SK-N-SH treated with all-trans-retinoic acid at 6 μM for 48 hours (cell line): Measurements from ENCODE around the gene PNLDC1.
"Not testable (repeated sequence)": the region's sequence is repeated elsewhere in the genome, so short reads cannot be mapped to it uniquely, and the experiment has no call there.

Experiments used
- ATAC-seq: fragments of 200-7000 bp; cut with Tn5 transposase; 3 replicates; pipeline ENCODE4 v1.9.1; 2020; ENCODE audit warnings: mild to moderate bottlenecking, moderate library complexity
- ARNTL ChIP-seq: fragments of 450-650 bp; formaldehyde crosslinking; IDR thresholded peaks from 2 replicates; pipeline ENCODE4 v1.5.0; 2020; ENCODE audit warnings: low read depth, mild to moderate bottlenecking, moderate library complexity, borderline replicate concordance
- BACH2 ChIP-seq: fragments of 250-450 bp; sonication (Bioruptor Pico); IDR thresholded peaks from 2 replicates; pipeline ENCODE4 v1.9.0; 2021; ENCODE audit warnings: mild to moderate bottlenecking, borderline replicate concordance
- CSDC2 ChIP-seq: fragments of 250-450 bp; sonication (Bioruptor Pico); IDR thresholded peaks from 2 replicates; pipeline ENCODE4 v1.5.0; 2020; ENCODE audit warnings: mild to moderate bottlenecking, moderate library complexity
- ISL1 ChIP-seq: fragments of 250-450 bp; sonication (Bioruptor Pico); IDR thresholded peaks from 2 replicates; pipeline ENCODE4 v2.1.2; 2022; ENCODE audit warnings: mild to moderate bottlenecking, moderate library complexity
- OSR1 ChIP-seq: fragments of 250-450 bp; sonication (Bioruptor Pico); IDR thresholded peaks from 2 replicates; pipeline ENCODE4 v1.8.0; 2022; ENCODE audit warnings: moderate library complexity, mild to moderate bottlenecking, inconsistent platforms
- PATZ1 ChIP-seq: fragments of 250-450 bp; sonication (Bioruptor Pico); IDR thresholded peaks from 2 replicates; pipeline ENCODE4 v1.8.0; 2020; ENCODE audit warnings: mild to moderate bottlenecking, moderate library complexity, borderline replicate concordance
- PPARA ChIP-seq: fragments of 250-450 bp; sonication (Bioruptor Pico); IDR thresholded peaks from 2 replicates; pipeline ENCODE4 v1.5.0; 2020; ENCODE audit warnings: mild to moderate bottlenecking, borderline replicate concordance
- RARB ChIP-seq: fragments of 250-450 bp; sonication (Bioruptor Pico); IDR thresholded peaks from 2 replicates; pipeline ENCODE4 v1.8.0; 2021; ENCODE audit warnings: mild to moderate bottlenecking, moderate library complexity
- SNAI2 ChIP-seq: fragments of 250-450 bp; sonication (Bioruptor Pico); IDR thresholded peaks from 2 replicates; pipeline ENCODE4 v1.5.0; 2020; ENCODE audit warnings: mild to moderate bottlenecking, moderate library complexity
- TCF4 ChIP-seq: fragments of 250-450 bp; sonication (Bioruptor Pico); IDR thresholded peaks from 2 replicates; pipeline ENCODE4 v1.8.0; 2021; ENCODE audit warnings: mild to moderate bottlenecking, moderate library complexity, borderline replicate concordance
- TOX ChIP-seq: fragments of 250-450 bp; sonication (Bioruptor Pico); IDR thresholded peaks from 2 replicates; pipeline ENCODE4 v1.8.0; 2021; ENCODE audit warnings: mild to moderate bottlenecking, moderate library complexity, borderline replicate concordance
- TSHZ2 ChIP-seq: fragments of 250-450 bp; sonication (Bioruptor Pico); IDR thresholded peaks from 2 replicates; pipeline ENCODE4 v1.5.0; 2020; ENCODE audit warnings: mild to moderate bottlenecking, moderate library complexity
- ZC3H10 ChIP-seq: fragments of 250-450 bp; sonication (Bioruptor Pico); IDR thresholded peaks from 2 replicates; pipeline ENCODE4 v1.5.1; 2021; ENCODE audit warnings: mild to moderate bottlenecking, moderate library complexity
- ZFP3 ChIP-seq: fragments of 250-450 bp; sonication (Bioruptor Pico); IDR thresholded peaks from 2 replicates; pipeline ENCODE4 v1.5.0; 2020; ENCODE audit warnings: mild to moderate bottlenecking, moderate library complexity
- ZFP30 ChIP-seq: fragments of 450-650 bp; formaldehyde crosslinking; IDR thresholded peaks from 2 replicates; pipeline ENCODE4 v1.5.0; 2022; ENCODE audit warnings: mild to moderate bottlenecking, moderate library complexity
- ZNF565 ChIP-seq: fragments of 450-650 bp; formaldehyde crosslinking; conservative IDR thresholded peaks from 2 replicates; pipeline ENCODE4 v1.5.0; 2020; ENCODE audit warnings: low read depth, mild to moderate bottlenecking, moderate library complexity
- ZNF70 ChIP-seq: fragments of 450-650 bp; formaldehyde crosslinking; IDR thresholded peaks from 2 replicates; pipeline ENCODE4 v1.5.0; 2020; ENCODE audit warnings: mild to moderate bottlenecking, moderate library complexity
- ZNF8 ChIP-seq: fragments of 450-650 bp; formaldehyde crosslinking; IDR thresholded peaks from 2 replicates; pipeline ENCODE4 v1.5.0; 2020; ENCODE audit warnings: mild to moderate bottlenecking, moderate library complexity
- TF ChIP-seq, protein P1 (sequence below): fragments of 250-450 bp; sonication (Bioruptor Pico); IDR thresholded peaks from 2 replicates; pipeline ENCODE4 v1.8.0; 2021; ENCODE audit warnings: low read depth, mild to moderate bottlenecking, moderate library complexity, borderline replicate concordance
- TF ChIP-seq, protein P2 (sequence below): fragments of 250-450 bp; sonication (Bioruptor Pico); IDR thresholded peaks from 2 replicates; pipeline ENCODE4 v1.5.1; 2021; ENCODE audit warnings: mild to moderate bottlenecking, moderate library complexity
- TF ChIP-seq, protein P3 (sequence below): fragments of 250-450 bp; sonication (Bioruptor Pico); IDR thresholded peaks from 2 replicates; pipeline ENCODE4 v1.5.1; 2020; ENCODE audit warnings: low read depth, mild to moderate bottlenecking, moderate library complexity

The PNLDC1 gene

DNA sequence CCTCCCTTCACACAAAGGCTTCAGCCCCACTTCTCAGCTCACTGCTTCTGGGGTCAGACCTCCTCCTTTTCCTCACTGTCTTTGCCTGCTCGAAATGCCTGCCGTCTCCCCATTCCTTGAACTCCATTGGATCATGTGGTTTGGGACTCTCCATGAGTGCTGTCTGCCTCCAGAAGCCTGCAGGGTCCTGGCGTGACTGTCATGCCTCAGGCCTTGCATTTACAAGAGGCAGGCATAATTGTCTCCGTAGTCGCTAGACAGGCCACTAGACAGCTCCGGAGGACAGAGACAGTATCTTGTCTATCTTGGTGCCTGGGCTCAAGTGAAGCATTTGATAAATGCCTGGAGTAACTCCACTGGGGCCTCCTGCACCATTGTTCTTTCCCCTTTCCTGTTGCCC lies 15.3 kb downstream of the PNLDC1 start (continued):
- TF ChIP-seq TSHZ2 (CRISPR knock-in tag) (no peak), CSDC2 (CRISPR knock-in tag) (no peak), ZFP30 (CRISPR knock-in tag) (no peak), SNAI2 (CRISPR knock-in tag) (no peak), ZNF70 (CRISPR knock-in tag) (no peak), BACH2 (no peak), ISL1 (no peak)

DNA sequence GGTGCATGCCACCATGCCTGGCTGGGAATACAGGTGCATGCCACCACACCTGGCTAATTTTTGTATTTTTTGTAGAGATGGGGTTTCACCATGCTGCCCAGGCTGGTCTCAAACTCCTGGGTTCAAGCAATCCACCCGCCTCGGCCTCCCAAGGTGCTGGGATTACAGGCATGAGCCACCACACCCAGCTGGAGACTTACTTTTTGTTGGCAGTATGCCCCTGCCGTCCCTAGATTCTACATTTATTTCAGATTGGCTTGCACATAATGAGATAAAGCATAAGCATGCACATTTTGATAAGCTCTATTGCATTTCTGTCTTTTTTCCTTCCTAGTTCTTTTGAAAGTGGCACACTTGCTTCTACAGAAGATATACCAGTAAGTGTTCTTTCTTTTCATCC lies 16.7 kb downstream of the PNLDC1 start:
- ATAC-seq, result not testable (repeated sequence)

- no peak for ATAC-seq
- TF ChIP-seq ZNF70 (CRISPR knock-in tag) (no peak), ZNF565 (CRISPR knock-in tag) (no peak), CSDC2 (CRISPR knock-in tag) (no peak), RARB (CRISPR knock-in tag) (no peak), PPARA (no peak), ZFP30 (CRISPR knock-in tag) (no peak), ZC3H10 (CRISPR knock-in tag) (no peak), TCF4 (CRISPR knock-in tag) (no peak), ZNF8 (CRISPR knock-in tag) (no peak), OSR1 (CRISPR knock-in tag) (no peak)
- TF ChIP-seq, protein P1, sequence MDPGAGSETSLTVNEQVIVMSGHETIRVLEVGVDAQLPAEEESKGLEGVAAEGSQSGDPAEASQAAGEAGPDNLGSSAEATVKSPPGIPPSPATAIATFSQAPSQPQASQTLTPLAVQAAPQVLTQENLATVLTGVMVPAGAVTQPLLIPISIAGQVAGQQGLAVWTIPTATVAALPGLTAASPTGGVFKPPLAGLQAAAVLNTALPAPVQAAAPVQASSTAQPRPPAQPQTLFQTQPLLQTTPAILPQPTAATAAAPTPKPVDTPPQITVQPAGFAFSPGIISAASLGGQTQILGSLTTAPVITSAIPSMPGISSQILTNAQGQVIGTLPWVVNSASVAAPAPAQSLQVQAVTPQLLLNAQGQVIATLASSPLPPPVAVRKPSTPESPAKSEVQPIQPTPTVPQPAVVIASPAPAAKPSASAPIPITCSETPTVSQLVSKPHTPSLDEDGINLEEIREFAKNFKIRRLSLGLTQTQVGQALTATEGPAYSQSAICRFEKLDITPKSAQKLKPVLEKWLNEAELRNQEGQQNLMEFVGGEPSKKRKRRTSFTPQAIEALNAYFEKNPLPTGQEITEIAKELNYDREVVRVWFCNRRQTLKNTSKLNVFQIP (CRISPR knock-in tag), result no peak
Measured at GRCh38 chr6:159817951-159818739, 18.1 kb downstream of the PNLDC1 start.

- ATAC-seq, result no peak
- TF ChIP-seq, protein P2, sequence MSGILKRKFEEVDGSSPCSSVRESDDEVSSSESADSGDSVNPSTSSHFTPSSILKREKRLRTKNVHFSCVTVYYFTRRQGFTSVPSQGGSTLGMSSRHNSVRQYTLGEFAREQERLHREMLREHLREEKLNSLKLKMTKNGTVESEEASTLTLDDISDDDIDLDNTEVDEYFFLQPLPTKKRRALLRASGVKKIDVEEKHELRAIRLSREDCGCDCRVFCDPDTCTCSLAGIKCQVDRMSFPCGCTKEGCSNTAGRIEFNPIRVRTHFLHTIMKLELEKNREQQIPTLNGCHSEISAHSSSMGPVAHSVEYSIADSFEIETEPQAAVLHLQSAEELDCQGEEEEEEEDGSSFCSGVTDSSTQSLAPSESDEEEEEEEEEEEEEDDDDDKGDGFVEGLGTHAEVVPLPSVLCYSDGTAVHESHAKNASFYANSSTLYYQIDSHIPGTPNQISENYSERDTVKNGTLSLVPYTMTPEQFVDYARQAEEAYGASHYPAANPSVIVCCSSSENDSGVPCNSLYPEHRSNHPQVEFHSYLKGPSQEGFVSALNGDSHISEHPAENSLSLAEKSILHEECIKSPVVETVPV (CRISPR knock-in tag), result no peak
- TF ChIP-seq PATZ1 (CRISPR knock-in tag) (no peak), BACH2 (no peak), ARNTL (CRISPR knock-in tag) (no peak), TOX (CRISPR knock-in tag) (no peak), SNAI2 (CRISPR knock-in tag) (no peak), TSHZ2 (CRISPR knock-in tag) (no peak), OSR1 (CRISPR knock-in tag) (no peak), TCF4 (CRISPR knock-in tag) (no peak), ZFP3 (CRISPR knock-in tag) (no peak), ZFP30 (CRISPR knock-in tag) (no peak), CSDC2 (CRISPR knock-in tag) (no peak), RARB (CRISPR knock-in tag) (no peak), ZNF565 (CRISPR knock-in tag) (no peak), ZNF70 (CRISPR knock-in tag) (no peak), ISL1 (no peak)
- TF ChIP-seq, protein P3, sequence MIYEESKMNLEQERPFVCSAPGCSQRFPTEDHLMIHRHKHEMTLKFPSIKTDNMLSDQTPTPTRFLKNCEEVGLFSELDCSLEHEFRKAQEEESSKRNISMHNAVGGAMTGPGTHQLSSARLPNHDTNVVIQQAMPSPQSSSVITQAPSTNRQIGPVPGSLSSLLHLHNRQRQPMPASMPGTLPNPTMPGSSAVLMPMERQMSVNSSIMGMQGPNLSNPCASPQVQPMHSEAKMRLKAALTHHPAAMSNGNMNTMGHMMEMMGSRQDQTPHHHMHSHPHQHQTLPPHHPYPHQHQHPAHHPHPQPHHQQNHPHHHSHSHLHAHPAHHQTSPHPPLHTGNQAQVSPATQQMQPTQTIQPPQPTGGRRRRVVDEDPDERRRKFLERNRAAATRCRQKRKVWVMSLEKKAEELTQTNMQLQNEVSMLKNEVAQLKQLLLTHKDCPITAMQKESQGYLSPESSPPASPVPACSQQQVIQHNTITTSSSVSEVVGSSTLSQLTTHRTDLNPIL (CRISPR knock-in tag), result no peak
- TF ChIP-seq, protein P1 (CRISPR knock-in tag), result no peak
Measured at GRCh38 chr6:159819098-159819497, 19.0 kb downstream of the PNLDC1 start.
